HepG2 (cell line): ENCODE measurements around the gene RERE. TPM values are rescaled to one million over a fixed set of nuclear protein-coding genes. Genes with fewer than 3 reads are reported as not detected.

Experiments
- ARID2 ChIP-seq: sonication (generic); formaldehyde crosslinking; IDR thresholded peaks from 2 replicates; pipeline ENCODE4 v1.8.1; 2022; ENCODE audit warnings: mild to moderate bottlenecking, missing genetic modification reagents, borderline replicate concordance
- ATF3 ChIP-seq: sonication (generic); formaldehyde crosslinking; IDR thresholded peaks from 2 replicates; pipeline ENCODE4 v1.4.0; 2020; ENCODE audit warnings: missing genetic modification reagents
- FOXP1 ChIP-seq, 2 experiments: fragments of 450-650 bp in 1 of 2; IDR thresholded peaks; 2 replicates each; pipeline ENCODE4 v1.6.1; 2017 to 2018; ENCODE audit warnings: antibody characterized with exemption in 1 of 2
- KDM6A ChIP-seq: IDR thresholded peaks from 2 replicates; pipeline ENCODE4 v1.6.1; 2016; ENCODE audit warnings: low read depth
- KLF9 ChIP-seq: IDR thresholded peaks from 2 replicates; pipeline ENCODE4 v1.6.1; 2016; ENCODE audit warnings: low read depth
- PAXIP1 ChIP-seq: sonication (generic); formaldehyde crosslinking; conservative IDR thresholded peaks from 2 replicates; pipeline ENCODE4 v1.4.0; 2020; ENCODE audit warnings: mild to moderate bottlenecking, missing genetic modification reagents, moderate library complexity
- PCBP2 ChIP-seq: fragments of 200-400 bp; formaldehyde crosslinking; optimal IDR thresholded peaks from 2 replicates; pipeline ENCODE3; 2018; ENCODE audit warnings: low read length, low read depth; ENCODE audit not compliant: poor library complexity, severe bottlenecking
- SATB2 ChIP-seq: sonication (generic); formaldehyde crosslinking; IDR thresholded peaks from 2 replicates; pipeline ENCODE4 v1.5.0; 2020; ENCODE audit warnings: missing genetic modification reagents
- SNRNP70 ChIP-seq: fragments of 200-400 bp; formaldehyde crosslinking; IDR thresholded peaks from 2 replicates; pipeline ENCODE4 v1.6.1; 2017; ENCODE audit warnings: mild to moderate bottlenecking, low read depth, low read length, moderate library complexity
- TBX3 ChIP-seq: fragments of 450-650 bp; IDR thresholded peaks from 2 replicates; pipeline ENCODE4 v1.6.1; 2017; ENCODE audit warnings: antibody characterized with exemption, mild to moderate bottlenecking, inconsistent platforms, borderline replicate concordance
- ZNF251 ChIP-seq: sonication (generic); formaldehyde crosslinking; IDR thresholded peaks from 2 replicates; pipeline ENCODE4 v1.9.0; 2021; ENCODE audit warnings: mild to moderate bottlenecking, missing genetic modification reagents
- ZNF329 ChIP-seq: sonication (generic); formaldehyde crosslinking; IDR thresholded peaks from 2 replicates; pipeline ENCODE4 v1.9.0; 2021; ENCODE audit warnings: low read depth, mild to moderate bottlenecking, missing genetic modification reagents
- ZNF333 ChIP-seq: sonication (generic); formaldehyde crosslinking; IDR thresholded peaks from 2 replicates; pipeline ENCODE4 v1.4.0; 2020; ENCODE audit warnings: mild to moderate bottlenecking, missing genetic modification reagents, borderline replicate concordance
- ZSCAN20 ChIP-seq: sonication (generic); formaldehyde crosslinking; IDR thresholded peaks from 2 replicates; pipeline ENCODE4 v1.4.0; 2020; ENCODE audit warnings: missing genetic modification reagents, mild to moderate bottlenecking, borderline replicate concordance
- polyA plus RNA-seq, 8 experiments: library from polyadenylated mRNA; depleted of rRNA in 3 of 8; stranded (reverse) in 7 of 8; unstranded in 1 of 8; fragments of >200 nt; fragmentation: Illumina TruSeq in 4 of 8; extraction: Trizol in 4 of 8; gene quantifications; 2 replicates each; pipeline versions ENCODE4 v1.2.1 to v1.2.3, GENCODE V29; 2011 to 2016; ENCODE audit warnings: low read depth in 4 of 8, missing spikeins in 1 of 8, mixed read lengths in 1 of 8; ENCODE audit not compliant: insufficient read depth in 1 of 8
- total RNA-seq, 5 experiments: library from RNA; depleted of rRNA; stranded (reverse); fragments of >200 nt; fragmentation: Illumina TruSeq; extraction: Trizol; gene quantifications; 2 replicates each; pipeline ENCODE4 v1.2.3, GENCODE V29; 2016; ENCODE audit warnings: low read depth in 1 of 5
- TF ChIP-seq, protein P1 (sequence below): sonication (generic); formaldehyde crosslinking; IDR thresholded peaks from 2 replicates; pipeline ENCODE4 v1.5.1; 2020; ENCODE audit warnings: mild to moderate bottlenecking, missing genetic modification reagents, moderate library complexity
- TF ChIP-seq, protein P2 (sequence below): sonication (generic); formaldehyde crosslinking; IDR thresholded peaks from 2 replicates; pipeline ENCODE4 v1.4.0; 2020; ENCODE audit warnings: missing genetic modification reagents
- TF ChIP-seq, protein P3 (sequence below): IDR thresholded peaks from 2 replicates; pipeline ENCODE4 v1.6.1; 2016
- TF ChIP-seq, protein P4 (sequence below): sonication (generic); formaldehyde crosslinking; IDR thresholded peaks from 2 replicates; pipeline ENCODE4 v1.8.1; 2023; ENCODE audit warnings: mild to moderate bottlenecking, moderate library complexity, missing genetic modification reagents
- TF ChIP-seq, protein P5 (sequence below): IDR thresholded peaks from 2 replicates; pipeline ENCODE4 v1.6.1; 2016

RERE gene
- total and polyA plus RNA-seq, 2 of the 13 experiments (the other 11 are each of a cell fraction or from before 2014, with no cell fraction given), result 18.3 to 21.9 TPM

DNA sequence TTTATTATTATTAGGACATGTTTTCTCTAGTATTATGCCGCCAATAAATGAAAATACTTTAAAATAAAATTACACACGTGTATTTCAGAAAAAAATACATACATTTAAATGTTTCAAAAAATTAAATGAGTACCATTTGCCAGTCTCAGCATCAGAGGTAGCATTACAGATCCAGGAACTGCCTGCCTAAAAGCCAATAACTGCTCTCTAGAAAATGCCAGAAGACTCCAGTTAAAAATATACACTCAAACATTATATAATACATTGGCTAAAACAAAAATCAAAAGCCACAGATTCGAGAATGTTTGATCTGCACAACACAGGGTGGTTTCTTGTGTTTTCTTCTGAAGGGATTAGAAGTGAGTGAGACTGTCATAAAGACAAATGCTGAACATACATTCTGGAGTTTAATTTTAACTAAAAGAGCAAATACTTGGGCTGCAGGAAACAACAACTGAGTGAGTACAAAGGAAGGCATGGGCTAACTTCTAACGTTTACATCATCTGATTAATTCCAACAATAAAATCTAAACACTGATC, 105.5 kb downstream of the RERE start (continued):
- TF ChIP-seq, protein P1, sequence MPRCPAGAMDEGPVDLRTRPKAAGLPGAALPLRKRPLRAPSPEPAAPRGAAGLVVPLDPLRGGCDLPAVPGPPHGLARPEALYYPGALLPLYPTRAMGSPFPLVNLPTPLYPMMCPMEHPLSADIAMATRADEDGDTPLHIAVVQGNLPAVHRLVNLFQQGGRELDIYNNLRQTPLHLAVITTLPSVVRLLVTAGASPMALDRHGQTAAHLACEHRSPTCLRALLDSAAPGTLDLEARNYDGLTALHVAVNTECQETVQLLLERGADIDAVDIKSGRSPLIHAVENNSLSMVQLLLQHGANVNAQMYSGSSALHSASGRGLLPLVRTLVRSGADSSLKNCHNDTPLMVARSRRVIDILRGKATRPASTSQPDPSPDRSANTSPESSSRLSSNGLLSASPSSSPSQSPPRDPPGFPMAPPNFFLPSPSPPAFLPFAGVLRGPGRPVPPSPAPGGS (CRISPR knock-in tag), result no peak
- TF ChIP-seq ZNF329 (CRISPR knock-in tag) (no peak), ARID2 (no peak), FOXP1 (IDR thresholded peaks at IDR 0.05) (no peak), FOXP1 (CRISPR knock-in tag; IDR thresholded peaks at IDR 0.05) (peak; percentile 92), ZNF251 (CRISPR knock-in tag) (no peak), ATF3 (CRISPR knock-in tag) (no peak), ZSCAN20 (CRISPR knock-in tag) (no peak), TBX3 (no peak), ZNF333 (CRISPR knock-in tag) (no peak), SATB2 (CRISPR knock-in tag) (no peak), PCBP2 (no peak), KDM6A (CRISPR knock-in tag) (peak; percentile 32; the same call in 1 of the 2 replicates), KLF9 (CRISPR knock-in tag) (0 out of 2 replicates have a peak, but pooled peaks have one; percentile 44), SNRNP70 (no peak), PAXIP1 (CRISPR knock-in tag) (peak; percentile 80)
- TF ChIP-seq, protein P2, sequence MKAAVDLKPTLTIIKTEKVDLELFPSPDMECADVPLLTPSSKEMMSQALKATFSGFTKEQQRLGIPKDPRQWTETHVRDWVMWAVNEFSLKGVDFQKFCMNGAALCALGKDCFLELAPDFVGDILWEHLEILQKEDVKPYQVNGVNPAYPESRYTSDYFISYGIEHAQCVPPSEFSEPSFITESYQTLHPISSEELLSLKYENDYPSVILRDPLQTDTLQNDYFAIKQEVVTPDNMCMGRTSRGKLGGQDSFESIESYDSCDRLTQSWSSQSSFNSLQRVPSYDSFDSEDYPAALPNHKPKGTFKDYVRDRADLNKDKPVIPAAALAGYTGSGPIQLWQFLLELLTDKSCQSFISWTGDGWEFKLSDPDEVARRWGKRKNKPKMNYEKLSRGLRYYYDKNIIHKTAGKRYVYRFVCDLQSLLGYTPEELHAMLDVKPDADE (CRISPR knock-in tag), result no peak
- TF ChIP-seq, protein P3, sequence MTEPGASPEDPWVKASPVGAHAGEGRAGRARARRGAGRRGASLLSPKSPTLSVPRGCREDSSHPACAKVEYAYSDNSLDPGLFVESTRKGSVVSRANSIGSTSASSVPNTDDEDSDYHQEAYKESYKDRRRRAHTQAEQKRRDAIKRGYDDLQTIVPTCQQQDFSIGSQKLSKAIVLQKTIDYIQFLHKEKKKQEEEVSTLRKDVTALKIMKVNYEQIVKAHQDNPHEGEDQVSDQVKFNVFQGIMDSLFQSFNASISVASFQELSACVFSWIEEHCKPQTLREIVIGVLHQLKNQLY (CRISPR knock-in tag), result no peak
- TF ChIP-seq, protein P4, sequence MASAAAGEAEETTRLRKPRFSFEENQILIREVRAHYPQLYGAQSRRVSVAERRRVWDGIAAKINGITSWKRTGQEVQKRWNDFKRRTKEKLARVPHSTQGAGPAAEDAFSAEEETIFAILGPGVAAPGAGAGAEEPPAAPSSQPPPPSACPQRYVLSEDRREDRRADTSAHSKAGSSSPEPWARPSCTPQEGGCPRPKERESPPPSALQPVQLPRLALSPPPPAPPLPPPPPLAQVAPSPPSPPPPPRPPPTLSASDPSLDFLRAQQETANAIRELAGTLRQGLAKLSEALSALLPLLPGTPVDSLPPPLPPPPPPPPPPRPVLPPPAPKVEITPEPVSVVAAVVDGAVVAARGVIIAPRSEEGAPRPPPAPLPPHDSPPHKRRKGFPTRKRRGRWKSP (CRISPR knock-in tag), result no peak
- TF ChIP-seq, protein P5, sequence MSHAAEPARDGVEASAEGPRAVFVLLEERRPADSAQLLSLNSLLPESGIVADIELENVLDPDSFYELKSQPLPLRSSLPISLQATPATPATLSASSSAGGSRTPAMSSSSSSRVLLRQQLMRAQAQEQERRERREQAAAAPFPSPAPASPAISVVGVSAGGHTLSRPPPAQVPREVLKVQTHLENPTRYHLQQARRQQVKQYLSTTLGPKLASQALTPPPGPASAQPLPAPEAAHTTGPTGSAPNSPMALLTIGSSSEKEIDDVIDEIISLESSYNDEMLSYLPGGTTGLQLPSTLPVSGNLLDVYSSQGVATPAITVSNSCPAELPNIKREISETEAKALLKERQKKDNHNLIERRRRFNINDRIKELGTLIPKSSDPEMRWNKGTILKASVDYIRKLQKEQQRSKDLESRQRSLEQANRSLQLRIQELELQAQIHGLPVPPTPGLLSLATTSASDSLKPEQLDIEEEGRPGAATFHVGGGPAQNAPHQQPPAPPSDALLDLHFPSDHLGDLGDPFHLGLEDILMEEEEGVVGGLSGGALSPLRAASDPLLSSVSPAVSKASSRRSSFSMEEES (CRISPR knock-in tag), result peak; percentile 34; the same call in 1 of the 2 replicates
